Neural cell (in vitro differentiated cells): ENCODE results near the gene CCR6. TPM values are rescaled to one million over a fixed set of nuclear protein-coding genes. Genes with fewer than 3 reads are reported as not detected.

Source experiments
- H2AFZ ChIP-seq: fragments of 200-600, 300-800 bp; sonication (generic), shearing (Covaris generic); 2 replicates; pipeline ENCODE4 v1.6.0; 2014; ENCODE audit warnings: low read depth, mild to moderate bottlenecking, antibody characterized with exemption, low read length, moderate library complexity
- H3F3A ChIP-seq: fragments of 200-600 bp; shearing (Covaris generic); 2 replicates; pipeline ENCODE4 v1.6.1; 2016; ENCODE audit warnings: mild to moderate bottlenecking, moderate library complexity, mixed read lengths, antibody characterized with exemption, low read length; ENCODE audit not compliant: insufficient read depth, poor library complexity, severe bottlenecking
- H3K27ac ChIP-seq: fragments of 200-600, 300-800 bp; sonication (generic), shearing (Covaris generic); 2 replicates; pipeline ENCODE4 v1.5.1; 2014; ENCODE audit warnings: mild to moderate bottlenecking, low read length, moderate library complexity
- H3K27me3 ChIP-seq: fragments of 300-800, 200-600 bp; sonication (generic), shearing (Covaris generic); 2 replicates; pipeline ENCODE4 v1.6.0; 2014; ENCODE audit warnings: mild to moderate bottlenecking, low read depth, low read length, moderate library complexity; ENCODE audit not compliant: insufficient read depth
- H3K36me3 ChIP-seq: fragments of 300-800, 200-600 bp; sonication (generic), shearing (Covaris generic); 2 replicates; pipeline ENCODE4 v1.5.1; 2014; ENCODE audit warnings: mild to moderate bottlenecking, antibody characterized with exemption, low read length, moderate library complexity; ENCODE audit not compliant: insufficient read depth
- H3K4me2 ChIP-seq: fragments of 300-800, 200-600 bp; sonication (generic), shearing (Covaris generic); 2 replicates; pipeline ENCODE4 v1.6.0; 2014; ENCODE audit warnings: mild to moderate bottlenecking, low read length
- H3K4me3 ChIP-seq: fragments of 300-800, 200-600 bp; sonication (generic), shearing (Covaris generic); 2 replicates; pipeline ENCODE4 v1.5.1; 2014; ENCODE audit warnings: mild to moderate bottlenecking, low read length, moderate library complexity
- H3K79me2 ChIP-seq: fragments of 200-600 bp; shearing (Covaris generic); replicated peaks from 2 replicates; pipeline ENCODE4 v1.6.0; 2014; ENCODE audit warnings: mild to moderate bottlenecking, low read length, moderate library complexity; ENCODE audit not compliant: insufficient read depth
- H3K9ac ChIP-seq: fragments of 300-800, 200-600 bp; sonication (generic), shearing (Covaris generic); 2 replicates; pipeline ENCODE4 v1.6.1; 2016; ENCODE audit warnings: mild to moderate bottlenecking, low read length, mixed read lengths
- H3K9me2 ChIP-seq: fragments of 200-600 bp; shearing (Covaris generic); 2 replicates; pipeline ENCODE4 v1.6.1; 2016; ENCODE audit warnings: mild to moderate bottlenecking, low read length, mixed read lengths; ENCODE audit not compliant: insufficient read depth
- H3K9me3 ChIP-seq: fragments of 200-600, 300-800 bp; sonication (generic), shearing (Covaris generic); 2 replicates; pipeline ENCODE4 v1.6.1; 2016; ENCODE audit warnings: mild to moderate bottlenecking, mixed run types, low read length, moderate library complexity, mixed read lengths
- H4K20me1 ChIP-seq: fragments of 200-600 bp; shearing (Covaris generic); 2 replicates; pipeline ENCODE4 v1.6.1; 2016; ENCODE audit warnings: mild to moderate bottlenecking, mixed run types; ENCODE audit not compliant: insufficient read depth
- EP300 ChIP-seq: fragments of 450-650 bp; conservative IDR thresholded peaks from 2 replicates; pipeline ENCODE4 v1.6.1; 2014; ENCODE audit warnings: antibody characterized with exemption, mild to moderate bottlenecking, moderate library complexity; ENCODE audit not compliant: poor library complexity, severe bottlenecking
- EZH2 ChIP-seq: fragments of 200-600, 300-800 bp; shearing (Covaris generic), sonication (generic); IDR thresholded peaks from 2 replicates; pipeline ENCODE4 v1.6.1; 2014; ENCODE audit warnings: antibody characterized with exemption, low read length, borderline replicate concordance, mild to moderate bottlenecking; ENCODE audit not compliant: insufficient read depth, poor library complexity, severe bottlenecking
- MXI1 ChIP-seq: fragments of 450-650 bp; conservative IDR thresholded peaks from 2 replicates; pipeline ENCODE4 v1.6.1; 2014; ENCODE audit warnings: antibody characterized with exemption, mild to moderate bottlenecking; ENCODE audit not compliant: poor library complexity, severe bottlenecking
- POLR2AphosphoS5 ChIP-seq: IDR thresholded peaks from 2 replicates; pipeline ENCODE4 v1.6.1; 2012
- RAD21 ChIP-seq: fragments of 450-650 bp; conservative IDR thresholded peaks from 2 replicates; pipeline ENCODE4 v1.6.1; 2014; ENCODE audit warnings: antibody characterized with exemption, mild to moderate bottlenecking, moderate library complexity
- SMC3 ChIP-seq: fragments of 450-650 bp; conservative IDR thresholded peaks from 2 replicates; pipeline ENCODE4 v1.6.1; 2014; ENCODE audit warnings: antibody characterized with exemption, mild to moderate bottlenecking, moderate library complexity; ENCODE audit not compliant: poor library complexity
- TAF1 ChIP-seq: IDR thresholded peaks from 2 replicates; pipeline ENCODE4 v1.6.1; 2012; ENCODE audit warnings: low read depth
- polyA plus RNA-seq: library from polyadenylated mRNA; depleted of rRNA; stranded (reverse); fragments of >200 nt; gene quantifications from 2 replicates; pipeline ENCODE4 v1.2.3, GENCODE V29; 2014
- TF ChIP-seq, protein P1 (sequence below): IDR thresholded peaks from 2 replicates; pipeline ENCODE4 v1.6.1; 2012; ENCODE audit warnings: borderline replicate concordance
- TF ChIP-seq, protein P2 (sequence below): fragments of 450-650 bp; IDR thresholded peaks from 2 replicates; pipeline ENCODE4 v1.5.1; 2014; ENCODE audit warnings: antibody characterized with exemption, mild to moderate bottlenecking, moderate library complexity; ENCODE audit not compliant: poor library complexity, severe bottlenecking

Gene CCR6
- polyA plus RNA-seq, 1 donor from 2014 or later = not detected

DNA sequence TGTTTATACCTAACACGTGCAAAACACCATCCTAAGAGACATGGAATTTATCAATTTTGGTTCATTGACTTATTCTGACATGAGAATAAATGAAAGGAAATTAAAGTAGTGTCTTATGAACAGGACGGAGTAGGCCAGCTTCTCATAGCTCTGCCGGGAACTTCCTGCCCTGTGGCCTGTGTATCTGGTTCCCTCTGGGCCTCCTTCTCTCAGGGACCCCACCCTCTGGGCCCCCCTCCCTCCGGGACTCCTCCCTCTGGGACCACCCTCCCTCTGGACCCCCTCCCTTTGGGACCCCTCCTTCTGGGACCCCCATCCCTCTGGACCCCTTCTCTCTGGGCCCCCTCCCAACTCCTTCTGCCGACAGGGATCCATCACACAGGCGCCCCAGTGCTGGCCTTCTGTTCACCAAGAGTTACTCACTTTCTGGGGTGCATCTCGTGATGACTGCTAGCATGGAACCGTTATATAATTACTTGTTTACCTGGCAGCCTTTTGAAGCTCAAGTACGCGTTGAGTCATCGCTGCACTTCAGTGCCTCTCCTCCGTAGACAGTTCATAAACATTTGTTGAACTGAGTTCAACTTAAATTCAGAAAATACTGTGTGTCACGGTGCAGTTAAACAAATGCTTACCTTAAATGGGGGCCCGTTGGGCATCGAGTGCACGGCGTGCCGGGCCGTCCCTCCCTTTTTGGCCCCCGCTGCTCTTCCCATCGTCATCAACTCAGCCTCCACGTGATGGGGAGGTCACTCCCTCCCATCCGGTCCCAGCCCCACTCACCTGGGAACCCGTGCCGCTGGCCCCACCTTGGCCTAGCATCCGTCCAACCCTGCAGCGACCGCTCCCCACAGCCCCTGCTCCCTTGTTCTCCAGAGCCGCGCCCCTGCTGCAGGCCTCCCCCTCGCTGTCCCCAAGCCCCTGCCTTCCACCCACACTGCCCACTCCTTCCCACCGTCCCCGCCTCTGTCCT is 8.1 kb downstream of the CCR6 start:
- no peaks in the 10 kb centered on the region for H3K36me3 ChIP-seq
- H3K9ac ChIP-seq = no peak overlapping the region
- H3K4me2 ChIP-seq = no peak overlapping the region
- no peak overlapping the region for H2AFZ ChIP-seq
- H3K79me2 ChIP-seq = no peaks in the 10 kb centered on the region
- no peaks in the 10 kb centered on the region for H3K27me3 ChIP-seq
- no peaks in the 10 kb centered on the region for H3K9me2 ChIP-seq
- no peaks in the 10 kb centered on the region for H3F3A ChIP-seq
- TF ChIP-seq, protein P1, sequence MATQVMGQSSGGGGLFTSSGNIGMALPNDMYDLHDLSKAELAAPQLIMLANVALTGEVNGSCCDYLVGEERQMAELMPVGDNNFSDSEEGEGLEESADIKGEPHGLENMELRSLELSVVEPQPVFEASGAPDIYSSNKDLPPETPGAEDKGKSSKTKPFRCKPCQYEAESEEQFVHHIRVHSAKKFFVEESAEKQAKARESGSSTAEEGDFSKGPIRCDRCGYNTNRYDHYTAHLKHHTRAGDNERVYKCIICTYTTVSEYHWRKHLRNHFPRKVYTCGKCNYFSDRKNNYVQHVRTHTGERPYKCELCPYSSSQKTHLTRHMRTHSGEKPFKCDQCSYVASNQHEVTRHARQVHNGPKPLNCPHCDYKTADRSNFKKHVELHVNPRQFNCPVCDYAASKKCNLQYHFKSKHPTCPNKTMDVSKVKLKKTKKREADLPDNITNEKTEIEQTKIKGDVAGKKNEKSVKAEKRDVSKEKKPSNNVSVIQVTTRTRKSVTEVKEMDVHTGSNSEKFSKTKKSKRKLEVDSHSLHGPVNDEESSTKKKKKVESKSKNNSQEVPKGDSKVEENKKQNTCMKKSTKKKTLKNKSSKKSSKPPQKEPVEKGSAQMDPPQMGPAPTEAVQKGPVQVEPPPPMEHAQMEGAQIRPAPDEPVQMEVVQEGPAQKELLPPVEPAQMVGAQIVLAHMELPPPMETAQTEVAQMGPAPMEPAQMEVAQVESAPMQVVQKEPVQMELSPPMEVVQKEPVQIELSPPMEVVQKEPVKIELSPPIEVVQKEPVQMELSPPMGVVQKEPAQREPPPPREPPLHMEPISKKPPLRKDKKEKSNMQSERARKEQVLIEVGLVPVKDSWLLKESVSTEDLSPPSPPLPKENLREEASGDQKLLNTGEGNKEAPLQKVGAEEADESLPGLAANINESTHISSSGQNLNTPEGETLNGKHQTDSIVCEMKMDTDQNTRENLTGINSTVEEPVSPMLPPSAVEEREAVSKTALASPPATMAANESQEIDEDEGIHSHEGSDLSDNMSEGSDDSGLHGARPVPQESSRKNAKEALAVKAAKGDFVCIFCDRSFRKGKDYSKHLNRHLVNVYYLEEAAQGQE = no peak
- TF ChIP-seq POLR2AphosphoS5 (no peak), SMC3 (no peak), EZH2 (no peak), EP300 (no peak), MXI1 (no peak), TAF1 (no peak), RAD21 (no peak)
- TF ChIP-seq, protein P2, sequence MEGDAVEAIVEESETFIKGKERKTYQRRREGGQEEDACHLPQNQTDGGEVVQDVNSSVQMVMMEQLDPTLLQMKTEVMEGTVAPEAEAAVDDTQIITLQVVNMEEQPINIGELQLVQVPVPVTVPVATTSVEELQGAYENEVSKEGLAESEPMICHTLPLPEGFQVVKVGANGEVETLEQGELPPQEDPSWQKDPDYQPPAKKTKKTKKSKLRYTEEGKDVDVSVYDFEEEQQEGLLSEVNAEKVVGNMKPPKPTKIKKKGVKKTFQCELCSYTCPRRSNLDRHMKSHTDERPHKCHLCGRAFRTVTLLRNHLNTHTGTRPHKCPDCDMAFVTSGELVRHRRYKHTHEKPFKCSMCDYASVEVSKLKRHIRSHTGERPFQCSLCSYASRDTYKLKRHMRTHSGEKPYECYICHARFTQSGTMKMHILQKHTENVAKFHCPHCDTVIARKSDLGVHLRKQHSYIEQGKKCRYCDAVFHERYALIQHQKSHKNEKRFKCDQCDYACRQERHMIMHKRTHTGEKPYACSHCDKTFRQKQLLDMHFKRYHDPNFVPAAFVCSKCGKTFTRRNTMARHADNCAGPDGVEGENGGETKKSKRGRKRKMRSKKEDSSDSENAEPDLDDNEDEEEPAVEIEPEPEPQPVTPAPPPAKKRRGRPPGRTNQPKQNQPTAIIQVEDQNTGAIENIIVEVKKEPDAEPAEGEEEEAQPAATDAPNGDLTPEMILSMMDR = no peak
- no peaks in the 10 kb centered on the region for H4K20me1 ChIP-seq
- H3K9me3 ChIP-seq = no peaks in the 10 kb centered on the region
- H3K27ac ChIP-seq = no peak overlapping the region
- no peak overlapping the region for H3K4me3 ChIP-seq

DNA sequence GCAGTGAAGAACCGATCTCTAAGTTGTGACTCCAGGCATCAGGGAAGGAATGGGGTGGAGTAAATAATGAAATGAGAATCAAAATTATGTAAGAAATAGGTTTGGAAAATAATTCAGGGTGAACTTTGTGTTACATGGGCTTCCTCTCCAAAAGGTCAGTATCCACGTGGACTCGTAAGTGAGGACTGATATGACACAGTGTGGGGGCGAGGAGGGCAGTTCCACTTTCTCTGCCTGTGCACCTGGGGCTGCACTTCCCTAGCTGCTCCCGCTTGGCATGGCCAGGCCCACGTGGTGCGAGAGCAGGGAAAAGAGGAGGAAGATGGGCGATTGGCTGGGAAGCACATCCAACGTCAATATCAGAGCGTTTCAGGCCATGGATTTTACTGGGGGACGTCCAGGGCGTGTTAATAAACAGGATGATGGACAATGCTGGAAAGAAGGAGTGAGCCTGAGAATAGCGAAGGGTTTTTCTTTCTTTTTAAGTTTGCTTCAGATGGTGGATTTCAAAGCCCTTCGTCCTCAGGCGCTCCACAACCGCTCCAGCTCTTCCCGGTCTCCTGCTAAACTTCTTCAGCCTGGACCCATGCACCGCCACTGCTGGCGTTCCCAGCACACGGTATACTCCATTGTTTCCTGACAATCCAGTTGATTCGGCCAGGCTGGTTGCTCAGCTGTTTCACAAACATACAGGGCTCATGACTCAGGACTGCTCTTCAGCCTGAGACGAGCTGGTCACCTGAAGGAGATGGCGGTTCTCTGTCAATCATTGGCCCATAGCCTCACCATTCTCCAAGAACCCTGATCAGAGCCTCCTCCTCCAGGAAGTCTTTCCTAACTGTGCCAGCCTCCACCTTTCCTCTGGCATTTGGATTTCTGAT is 11.8 kb downstream of the CCR6 start:
- no peak overlapping the region for H3K27ac ChIP-seq
- H3K4me2 ChIP-seq = no peak overlapping the region
- no peaks in the 10 kb centered on the region for H3K27me3 ChIP-seq
- TF ChIP-seq TAF1 (no peak), MXI1 (no peak), EP300 (no peak), RAD21 (no peak), EZH2 (no peak), POLR2AphosphoS5 (no peak), SMC3 (no peak)
- TF ChIP-seq, protein P1 = no peak
- TF ChIP-seq, protein P2 = no peak
- H4K20me1 ChIP-seq = no peaks in the 10 kb centered on the region
- H3K9ac ChIP-seq = no peak overlapping the region
- H3K9me3 ChIP-seq = no peaks in the 10 kb centered on the region
- H3K36me3 ChIP-seq = no peaks in the 10 kb centered on the region
- no peaks in the 10 kb centered on the region for H3K9me2 ChIP-seq
- no peaks in the 10 kb centered on the region for H3K79me2 ChIP-seq
- H3K4me3 ChIP-seq = no peak overlapping the region
- peaks cover 3% of the 10 kb centered on the region for H3F3A ChIP-seq
- no peak overlapping the region for H2AFZ ChIP-seq
